ENCODE results near the gene MRPS11. TPM values are rescaled to one million over a fixed set of nuclear protein-coding genes. Genes with fewer than 3 reads are reported as not detected.

MRPS11 gene
- total and polyA plus RNA-seq, 2 of the 4 experiments (the other 2 are of a cell fraction): 66.1 to 87.8 TPM

GRCh38 chr15:88447206-88447605 lies 20.3 kb upstream of the MRPS11 start:
- Histone ChIP-seq H2AK9ac (replicated peaks; ENCODE audit: low read depth, low read length, poor library complexity) (no peak overlapping the region), H4K8ac (ENCODE audit: low read depth in 2 of 2, low read length in 2 of 2) (no peak overlapping the region), H2BK15ac (ENCODE audit: low read depth, low read length) (no peak overlapping the region), H3K36me3 (ENCODE audit: control insufficient read depth, insufficient read depth, low read length) (no peaks in the 10 kb centered on the region), H3K23ac (ENCODE audit: low read depth, low read length) (no peak overlapping the region), H2BK5ac (ENCODE audit: low read depth, low read length, poor library complexity, severe bottlenecking) (no peak overlapping the region), H3K27me3 (ENCODE audit: control insufficient read depth, insufficient read depth, low read length) (peaks cover 8% of the 10 kb centered on the region), H3K79me1 (ENCODE audit: low read depth in 1 of 2, low read length in 2 of 2) (no peaks in the 10 kb centered on the region), H3K4me1 (ENCODE audit: control insufficient read depth, insufficient read depth, low read length) (no peaks in the 10 kb centered on the region), H4K91ac (ENCODE audit: insufficient read depth, low read depth, low read length) (no peak overlapping the region), H3K14ac (replicated peaks; ENCODE audit: low read depth, low read length) (no peak overlapping the region), H4K20me1 (ENCODE audit: insufficient read depth, low read length) (no peaks in the 10 kb centered on the region), H3K18ac (ENCODE audit: low read depth, low read length) (no peak overlapping the region), H3K4ac (ENCODE audit: low read depth, low read length) (no peak overlapping the region), H3K56ac (ENCODE audit: extremely low read depth, insufficient read depth, low read length) (no peak overlapping the region), H3K27ac (ENCODE audit: insufficient read depth, low read length) (no peak overlapping the region), H4K5ac (ENCODE audit: low read depth, low read length) (no peak overlapping the region), H3K4me3 (ENCODE audit: insufficient read depth, low read depth, low read length) (no peak overlapping the region), H2AK5ac (ENCODE audit: low read depth, low read length) (no peak overlapping the region), H2AFZ (replicated peaks; ENCODE audit: low read length, poor library complexity) (no peak overlapping the region), H3K9ac (ENCODE audit: low read depth, low read length) (no peak overlapping the region), H2BK20ac (ENCODE audit: low read depth, low read length) (no peak overlapping the region), H3K9me3 (ENCODE audit: control insufficient read depth, insufficient read depth, low read length) (peaks cover 3% of the 10 kb centered on the region), H2BK120ac (ENCODE audit: low read depth, low read length) (no peak overlapping the region), H3K4me2 (ENCODE audit: low read depth, low read length) (no peak overlapping the region), H3K9me1 (ENCODE audit: insufficient read depth, low read length) (no peaks in the 10 kb centered on the region)
- in situ Hi-C loops (cut with MboI; ENCODE audit: low sequenced_read_pairs) (no loop called here), dilution Hi-C loops (cut with HindIII; ENCODE audit: low sequenced_read_pairs, unreplicated experiment) (no loop called here), intact Hi-C loops (cut with micrococcal nuclease) (no loop called here)
- DNase-seq (no peak), ATAC-seq (ENCODE audit: low read depth) (peak; percentile 29; the same call in 1 of the 2 replicates)
- no CpG with 5 or more reads among the region's 1 CpG for WGBS, 2 experiments (ENCODE audit: extremely low coverage in 2 of 2, insufficient read length in 1 of 2)
- ChIA-PET POLR2A (ENCODE audit: unreplicated experiment) (no interaction called here), CTCF (interaction anchor here (1.1 kb wide), 1 partner anchor 8 kb away, joined by 3 read pairs; no protein-coding TSS in a partner anchor)
- BruUV-seq (replicated peaks): no TSS peak
- TF ChIP-seq ELK1 (IDR thresholded peaks at IDR 0.05; ENCODE audit: borderline replicate concordance, low read depth, low read length): no peak
- TF ChIP-seq RAD21 (IDR thresholded peaks at IDR 0.05; ENCODE audit: low read length): no peak
- TF ChIP-seq MAZ (IDR thresholded peaks at IDR 0.05; ENCODE audit: borderline replicate concordance, low read depth, low read length): no peak
- TF ChIP-seq MAFK (IDR thresholded peaks at IDR 0.05; ENCODE audit: low read depth, low read length): no peak
- TF ChIP-seq NFE2L2 (IDR thresholded peaks at IDR 0.05; ENCODE audit: low read depth, low read length): no peak

Measured in IMR-90 (cell line).